Activated B cell treated with CpG ODN at 0.5 μM for 24 hours (primary cell): Measurements from ENCODE around the gene TCHP. TPM values are rescaled to one million over a fixed set of nuclear protein-coding genes. Genes with fewer than 3 reads are reported as not detected.

Experiments
- ATAC-seq: fragments of 200-7000 bp; cut with Tn5 transposase; one replicate; pipeline ENCODE4 v1.10.0; 2021; ENCODE audit warnings: low read depth, mild to moderate bottlenecking, moderate library complexity
- CTCF ChIA-PET: fragments of 350-600 bp; sonication (Branson Sonifier 250); formaldehyde crosslinking; loops from one replicate; lab custom pipeline; 2021; ENCODE audit warnings: antibody characterized with exemption; lab: Charles Lee
- POLR2A ChIA-PET: fragments of 350-600 bp; sonication (Branson Sonifier 250); formaldehyde crosslinking; loops from one replicate; lab custom pipeline; 2021; ENCODE audit warnings: antibody characterized with exemption; lab: Charles Lee
- DNase-seq: peaks from one replicate; pipeline ENCODE4 v3.0.0; 2022
- H3K27ac Mint-ChIP-seq: one replicate; pipeline ENCODE4 v1.8.0; 2020; ENCODE audit warnings: mixed read lengths
- H3K27me3 Mint-ChIP-seq: one replicate; pipeline ENCODE4 v1.8.0; 2021; ENCODE audit warnings: mixed read lengths
- H3K36me3 Mint-ChIP-seq: one replicate; pipeline ENCODE4 v1.8.0; 2021; ENCODE audit warnings: low read depth, mixed read lengths
- H3K4me1 Mint-ChIP-seq: one replicate; pipeline ENCODE4 v1.8.0; 2021; ENCODE audit warnings: mixed read lengths
- H3K4me3 Mint-ChIP-seq: one replicate; pipeline ENCODE4 v1.8.0; 2020; ENCODE audit warnings: mild to moderate bottlenecking, mixed read lengths
- H3K9me3 Mint-ChIP-seq: one replicate; pipeline ENCODE4 v1.8.0; 2020; ENCODE audit warnings: mixed read lengths
- intact Hi-C: fragments of 100-400 bp; cut with micrococcal nuclease; formaldehyde crosslinking; loops from one replicate; pipeline ENCODE4 v1.15.1; 2024
- total RNA-seq: library from RNA; stranded (reverse); gene quantifications from 2 replicates; pipeline ENCODE4 v1.2.3, GENCODE V29; 2022
- TF ChIP-seq, protein P1 (sequence below): fragments of 200-600 bp; IDR thresholded peaks from one replicate; pipeline ENCODE4 v1.8.0; 2022; ENCODE audit warnings: antibody characterized with exemption, mild to moderate bottlenecking

Gene TCHP
- total RNA-seq, 1 donor from 2014 or later = 28.3 TPM

DNA sequence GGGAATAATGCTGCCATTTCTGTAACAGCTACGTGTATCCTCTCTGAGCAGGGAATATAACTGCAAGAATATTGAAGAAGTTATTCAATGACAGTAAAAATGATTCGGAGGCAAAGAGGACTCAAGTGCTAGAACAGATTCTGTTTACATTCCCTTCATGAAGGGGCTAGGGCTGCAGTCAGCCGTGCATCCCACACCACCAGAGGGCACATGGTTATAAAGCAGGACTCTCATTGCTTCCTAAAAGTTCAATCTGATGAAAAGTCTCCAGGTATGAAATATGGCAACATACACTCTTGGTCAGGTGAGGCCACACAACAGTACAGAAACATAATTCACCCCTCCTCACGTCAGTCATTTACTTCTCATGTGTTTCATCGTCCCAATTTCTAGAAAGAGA is 34.0 kb downstream of the TCHP start:
- H3K9me3 Mint-ChIP-seq = no peaks in the 10 kb centered on the region
- intact Hi-C loops = loop anchor here (1.0 kb wide), 1 partner anchor 81 kb away; no protein-coding TSS in a partner anchor
- H3K27me3 Mint-ChIP-seq = no peaks in the 10 kb centered on the region
- no peaks in the 10 kb centered on the region for H3K4me1 Mint-ChIP-seq
- H3K36me3 Mint-ChIP-seq = peaks cover 91% of the 10 kb centered on the region
- TF ChIP-seq, protein P1, sequence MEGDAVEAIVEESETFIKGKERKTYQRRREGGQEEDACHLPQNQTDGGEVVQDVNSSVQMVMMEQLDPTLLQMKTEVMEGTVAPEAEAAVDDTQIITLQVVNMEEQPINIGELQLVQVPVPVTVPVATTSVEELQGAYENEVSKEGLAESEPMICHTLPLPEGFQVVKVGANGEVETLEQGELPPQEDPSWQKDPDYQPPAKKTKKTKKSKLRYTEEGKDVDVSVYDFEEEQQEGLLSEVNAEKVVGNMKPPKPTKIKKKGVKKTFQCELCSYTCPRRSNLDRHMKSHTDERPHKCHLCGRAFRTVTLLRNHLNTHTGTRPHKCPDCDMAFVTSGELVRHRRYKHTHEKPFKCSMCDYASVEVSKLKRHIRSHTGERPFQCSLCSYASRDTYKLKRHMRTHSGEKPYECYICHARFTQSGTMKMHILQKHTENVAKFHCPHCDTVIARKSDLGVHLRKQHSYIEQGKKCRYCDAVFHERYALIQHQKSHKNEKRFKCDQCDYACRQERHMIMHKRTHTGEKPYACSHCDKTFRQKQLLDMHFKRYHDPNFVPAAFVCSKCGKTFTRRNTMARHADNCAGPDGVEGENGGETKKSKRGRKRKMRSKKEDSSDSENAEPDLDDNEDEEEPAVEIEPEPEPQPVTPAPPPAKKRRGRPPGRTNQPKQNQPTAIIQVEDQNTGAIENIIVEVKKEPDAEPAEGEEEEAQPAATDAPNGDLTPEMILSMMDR = no peak
- CTCF ChIA-PET = no interaction called here
- no peak overlapping the region for H3K4me3 Mint-ChIP-seq
- POLR2A ChIA-PET = no interaction called here
- no peak overlapping the region for H3K27ac Mint-ChIP-seq
- ATAC-seq (no peak), DNase-seq (no peak)

DNA sequence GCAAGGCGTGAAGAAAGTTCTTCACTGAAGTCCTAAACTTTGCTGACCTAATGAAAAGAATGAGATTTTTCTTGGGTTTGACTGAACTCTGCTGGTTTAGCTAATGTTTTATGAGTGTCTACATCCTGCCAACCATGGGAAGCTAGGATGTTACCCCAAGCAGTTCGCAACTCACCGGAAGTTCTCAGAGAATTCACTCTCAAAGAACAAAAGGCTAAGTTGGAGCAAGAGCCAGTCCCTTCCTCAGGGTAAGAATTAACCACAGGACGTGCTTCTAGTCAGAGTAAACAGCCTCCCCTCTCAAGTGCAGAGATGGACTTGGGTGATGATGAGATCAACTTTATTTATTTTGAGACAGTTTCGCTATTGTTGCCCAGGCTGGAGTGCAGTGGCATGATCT is 37.3 kb downstream of the TCHP start:
- ATAC-seq (no peak), DNase-seq (no peak)
- Mint-ChIP-seq H3K4me3 (no peak overlapping the region), H3K27me3 (no peaks in the 10 kb centered on the region), H3K27ac (no peak overlapping the region), H3K9me3 (no peaks in the 10 kb centered on the region), H3K4me1 (peaks cover 4% of the 10 kb centered on the region), H3K36me3 (peaks cover 63% of the 10 kb centered on the region)
- POLR2A ChIA-PET = no interaction called here
- CTCF ChIA-PET = no interaction called here
- intact Hi-C loops = no loop called here
- TF ChIP-seq, protein P1 = no peak

GRCh38 chr12:109938947-109939346 is 38.9 kb downstream of the TCHP start:
- H3K4me1 Mint-ChIP-seq = peaks cover 4% of the 10 kb centered on the region
- intact Hi-C loops = no loop called here
- H3K27ac Mint-ChIP-seq = no peak overlapping the region
- ChIA-PET POLR2A (no interaction called here), CTCF (no interaction called here)
- no peak overlapping the region for H3K4me3 Mint-ChIP-seq
- no peaks in the 10 kb centered on the region for H3K9me3 Mint-ChIP-seq
- DNase-seq (no peak), ATAC-seq (no peak)
- TF ChIP-seq, protein P1 = no peak
- no peaks in the 10 kb centered on the region for H3K27me3 Mint-ChIP-seq
- peaks cover 57% of the 10 kb centered on the region for H3K36me3 Mint-ChIP-seq

DNA sequence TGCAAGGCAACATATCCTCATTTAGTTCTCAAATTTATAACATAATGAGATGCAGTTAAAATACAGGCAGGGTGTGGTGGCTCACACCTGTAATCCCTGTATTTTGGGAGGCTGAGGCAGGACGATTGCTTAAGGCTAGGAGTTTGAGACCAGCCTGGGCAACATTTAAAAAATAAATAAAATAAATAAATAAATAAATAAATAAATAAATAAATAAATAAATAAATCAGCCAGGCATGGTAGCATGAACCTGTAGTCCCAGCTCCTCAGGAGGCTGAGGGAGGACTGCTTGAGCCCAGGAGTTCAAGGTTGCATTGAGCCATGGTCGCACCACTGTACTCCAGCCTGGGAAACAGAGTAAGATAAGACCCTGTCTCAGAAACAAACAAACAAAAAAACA is 39.4 kb downstream of the TCHP start:
- H3K4me1 Mint-ChIP-seq = peaks cover 4% of the 10 kb centered on the region
- ChIA-PET CTCF (no interaction called here), POLR2A (no interaction called here)
- H3K27me3 Mint-ChIP-seq = no peaks in the 10 kb centered on the region
- ATAC-seq (no peak), DNase-seq (no peak)
- no peak overlapping the region for H3K27ac Mint-ChIP-seq
- intact Hi-C loops = no loop called here
- no peak overlapping the region for H3K4me3 Mint-ChIP-seq
- no peaks in the 10 kb centered on the region for H3K9me3 Mint-ChIP-seq
- TF ChIP-seq, protein P1 = no peak
- peaks cover 54% of the 10 kb centered on the region for H3K36me3 Mint-ChIP-seq

DNA sequence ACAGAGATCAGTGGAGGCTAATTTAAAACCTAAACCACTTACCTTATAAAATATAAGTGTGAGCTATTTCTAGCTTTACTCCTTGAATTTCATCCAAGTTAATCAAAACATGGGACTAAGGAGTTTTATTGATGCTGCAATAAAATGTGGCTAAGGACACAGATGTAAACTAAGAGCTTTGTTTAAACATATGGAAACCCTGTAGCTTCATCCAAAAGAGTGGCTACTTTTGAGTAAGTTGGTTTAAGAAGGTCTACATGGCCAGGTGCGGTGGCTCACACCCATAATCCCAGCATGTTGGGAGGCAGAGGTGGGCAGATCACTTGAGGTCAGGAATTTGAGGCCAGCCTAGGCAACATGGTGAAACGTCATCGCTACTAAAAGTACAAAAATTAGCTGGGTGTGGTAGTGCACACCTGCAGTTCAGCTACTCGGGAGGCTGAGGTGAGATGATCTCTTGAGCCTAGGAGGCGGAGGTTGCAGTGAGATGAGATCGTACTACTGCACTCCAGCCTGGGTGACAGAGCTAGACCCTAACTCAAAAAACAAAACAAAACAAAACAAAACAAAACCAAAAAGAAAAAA is 40.4 kb downstream of the TCHP start:
- H3K27ac Mint-ChIP-seq = no peak overlapping the region

More for the DNA sequence above, 40.4 kb downstream of the TCHP start:
- no peak for DNase-seq
- Mint-ChIP-seq H3K4me3 (no peak overlapping the region), H3K27me3 (no peaks in the 10 kb centered on the region), H3K36me3 (peaks cover 58% of the 10 kb centered on the region), H3K4me1 (peaks cover 4% of the 10 kb centered on the region), H3K9me3 (no peaks in the 10 kb centered on the region)
- TF ChIP-seq, protein P1 = no peak
- CTCF ChIA-PET = no interaction called here
- no peak for ATAC-seq
- intact Hi-C loops = no loop called here
- POLR2A ChIA-PET = no interaction called here
